ENCODE results near the gene NPAS3. TPM values are rescaled to one million over a fixed set of nuclear protein-coding genes. Genes with fewer than 3 reads are reported as not detected.
A peak's percentile ranks its signal among the peaks of the same experiment; 100 is the strongest.

The NPAS3 gene
- total RNA-seq, 1 experiment from 2014 or later: 0.36 TPM

DNA sequence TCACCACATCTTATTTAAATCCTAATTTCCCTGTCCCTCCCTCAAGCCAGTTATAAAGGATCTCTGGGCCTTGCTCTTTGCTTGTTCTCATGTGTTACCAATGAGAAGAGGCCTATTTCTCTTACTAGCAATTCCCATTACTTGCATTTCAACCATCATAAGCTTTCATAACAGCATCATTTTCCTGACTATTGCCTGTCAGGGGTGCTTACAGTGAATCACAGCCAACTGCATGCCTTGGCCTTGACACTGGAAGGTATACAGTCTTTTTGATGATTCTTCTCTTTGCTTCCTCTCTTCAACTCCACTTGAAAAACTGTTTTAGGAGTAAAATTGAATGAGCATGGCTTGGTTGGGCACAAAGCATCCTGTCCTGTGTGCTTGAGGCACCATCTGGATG, 127.0 kb downstream of the NPAS3 start:
- intact Hi-C loops (cut with micrococcal nuclease): no loop called here
- H4K20me1 ChIP-seq (ENCODE audit: low read length): no peaks in the 10 kb centered on the region
- ATAC-seq: no peak
- H3K9me3 ChIP-seq (ENCODE audit: low read length): no peaks in the 10 kb centered on the region
- no peaks in the 10 kb centered on the region for H3K27me3 ChIP-seq (ENCODE audit: low read length)
- H3K4me3 ChIP-seq (ENCODE audit: low read length): no peak overlapping the region
- ChIA-PET CTCF (no interaction called here), POLR2A (ENCODE audit: unreplicated experiment) (no interaction called here)
- H3K27ac ChIP-seq (ENCODE audit: low read length): no peak overlapping the region
- TF ChIP-seq EZH2 (IDR thresholded peaks at IDR 0.05; ENCODE audit: low read length, unreplicated experiment) (no peak), EZH2phosphoT487 (IDR thresholded peaks at IDR 0.05; ENCODE audit: borderline replicate concordance, low read length) (no peak)
- TF ChIP-seq, protein P1, sequence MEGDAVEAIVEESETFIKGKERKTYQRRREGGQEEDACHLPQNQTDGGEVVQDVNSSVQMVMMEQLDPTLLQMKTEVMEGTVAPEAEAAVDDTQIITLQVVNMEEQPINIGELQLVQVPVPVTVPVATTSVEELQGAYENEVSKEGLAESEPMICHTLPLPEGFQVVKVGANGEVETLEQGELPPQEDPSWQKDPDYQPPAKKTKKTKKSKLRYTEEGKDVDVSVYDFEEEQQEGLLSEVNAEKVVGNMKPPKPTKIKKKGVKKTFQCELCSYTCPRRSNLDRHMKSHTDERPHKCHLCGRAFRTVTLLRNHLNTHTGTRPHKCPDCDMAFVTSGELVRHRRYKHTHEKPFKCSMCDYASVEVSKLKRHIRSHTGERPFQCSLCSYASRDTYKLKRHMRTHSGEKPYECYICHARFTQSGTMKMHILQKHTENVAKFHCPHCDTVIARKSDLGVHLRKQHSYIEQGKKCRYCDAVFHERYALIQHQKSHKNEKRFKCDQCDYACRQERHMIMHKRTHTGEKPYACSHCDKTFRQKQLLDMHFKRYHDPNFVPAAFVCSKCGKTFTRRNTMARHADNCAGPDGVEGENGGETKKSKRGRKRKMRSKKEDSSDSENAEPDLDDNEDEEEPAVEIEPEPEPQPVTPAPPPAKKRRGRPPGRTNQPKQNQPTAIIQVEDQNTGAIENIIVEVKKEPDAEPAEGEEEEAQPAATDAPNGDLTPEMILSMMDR (conservative IDR thresholded peaks at IDR 0.05; ENCODE audit: low read depth, low read length): no peak
- DNase-seq: no peak
- BruUV-seq (replicated peaks): no TSS peak
- no peak overlapping the region for H2AFZ ChIP-seq (ENCODE audit: low read length)
- H3K4me2 ChIP-seq (ENCODE audit: low read length): no peak overlapping the region
- H3K79me2 ChIP-seq (ENCODE audit: low read length): no peaks in the 10 kb centered on the region
- H3F3A ChIP-seq (ENCODE audit: low read length, unreplicated experiment): no peaks in the 10 kb centered on the region
- H3K9ac ChIP-seq (ENCODE audit: low read length): no peak overlapping the region
- no peaks in the 10 kb centered on the region for H3K9me2 ChIP-seq (replicated peaks; ENCODE audit: low read length)
- H3K36me3 ChIP-seq (ENCODE audit: low read depth, low read length): no peaks in the 10 kb centered on the region
- H3K4me1 ChIP-seq (ENCODE audit: insufficient read depth, low read length): peaks cover 37% of the 10 kb centered on the region

DNA sequence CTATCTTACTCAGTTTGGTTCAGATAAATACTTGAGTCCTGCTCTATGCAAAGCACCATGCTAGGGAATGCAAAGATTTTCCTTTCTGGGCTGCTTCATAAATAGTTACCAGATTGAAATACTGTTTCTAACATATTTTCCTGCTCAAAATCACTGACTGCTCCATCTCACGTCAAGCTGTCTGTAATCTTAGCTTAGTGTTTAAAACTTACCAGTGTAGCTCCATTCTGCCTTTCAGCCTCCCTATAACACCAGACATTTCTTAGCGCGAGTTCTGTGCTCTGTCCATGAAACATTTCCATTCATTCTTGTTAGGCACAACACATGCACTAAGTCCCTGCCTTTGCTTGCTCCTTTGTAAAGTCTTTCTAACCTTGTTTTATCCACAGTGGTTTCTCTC, 129.4 kb downstream of the NPAS3 start:
- Histone ChIP-seq H3K4me3 (ENCODE audit: low read length) (no peak overlapping the region), H3K9me2 (replicated peaks; ENCODE audit: low read length) (no peaks in the 10 kb centered on the region), H3K27ac (ENCODE audit: low read length) (no peak overlapping the region), H3K9ac (ENCODE audit: low read length) (no peak overlapping the region), H3K36me3 (ENCODE audit: low read depth, low read length) (no peaks in the 10 kb centered on the region), H4K20me1 (ENCODE audit: low read length) (no peaks in the 10 kb centered on the region), H3F3A (ENCODE audit: low read length, unreplicated experiment) (no peaks in the 10 kb centered on the region), H2AFZ (ENCODE audit: low read length) (no peak overlapping the region), H3K9me3 (ENCODE audit: low read length) (no peaks in the 10 kb centered on the region), H3K4me1 (ENCODE audit: insufficient read depth, low read length) (peaks cover 21% of the 10 kb centered on the region), H3K4me2 (ENCODE audit: low read length) (0 out of 2 replicates have a peak overlapping the region, but pooled peaks have one; percentile 25), H3K27me3 (ENCODE audit: low read length) (no peaks in the 10 kb centered on the region), H3K79me2 (ENCODE audit: low read length) (no peaks in the 10 kb centered on the region)
- ChIA-PET CTCF (no interaction called here), POLR2A (ENCODE audit: unreplicated experiment) (no interaction called here)
- intact Hi-C loops (cut with micrococcal nuclease): no loop called here
- DNase-seq (no peak), ATAC-seq (no peak)
- TF ChIP-seq, protein P1 (conservative IDR thresholded peaks at IDR 0.05; ENCODE audit: low read depth, low read length): no peak
- TF ChIP-seq EZH2phosphoT487 (IDR thresholded peaks at IDR 0.05; ENCODE audit: borderline replicate concordance, low read length) (no peak), EZH2 (IDR thresholded peaks at IDR 0.05; ENCODE audit: low read length, unreplicated experiment) (no peak)
- no TSS peak for BruUV-seq (replicated peaks)

DNA sequence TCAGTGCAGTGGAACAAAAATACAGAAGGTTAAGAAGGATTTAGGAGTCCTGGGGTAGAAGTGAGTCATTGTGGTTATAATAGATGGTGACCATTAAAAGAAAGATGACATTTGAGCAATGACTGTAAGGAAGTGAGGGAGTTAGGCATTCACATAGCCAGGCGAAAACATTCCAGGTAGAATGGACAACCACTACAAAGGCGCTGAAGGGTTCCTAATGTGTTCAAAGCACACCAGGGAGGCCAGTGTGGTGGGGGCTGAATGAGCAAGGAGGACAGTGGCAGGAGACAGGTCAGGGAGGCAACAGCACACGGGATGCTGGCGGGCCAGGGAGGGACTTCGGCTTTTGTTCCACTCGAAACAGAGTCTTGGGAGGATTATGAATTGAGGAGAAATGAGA, 129.9 kb downstream of the NPAS3 start:
- Histone ChIP-seq H4K20me1 (ENCODE audit: low read length) (no peaks in the 10 kb centered on the region), H3K9ac (ENCODE audit: low read length) (no peak overlapping the region), H3K9me2 (replicated peaks; ENCODE audit: low read length) (no peaks in the 10 kb centered on the region), H3K4me1 (ENCODE audit: insufficient read depth, low read length) (peaks cover 19% of the 10 kb centered on the region), H3K9me3 (ENCODE audit: low read length) (no peaks in the 10 kb centered on the region), H3F3A (ENCODE audit: low read length, unreplicated experiment) (no peaks in the 10 kb centered on the region), H3K27me3 (ENCODE audit: low read length) (no peaks in the 10 kb centered on the region), H3K4me3 (ENCODE audit: low read length) (no peak overlapping the region), H3K4me2 (ENCODE audit: low read length) (0 out of 2 replicates have a peak overlapping the region, but pooled peaks have one; percentile 25), H3K79me2 (ENCODE audit: low read length) (no peaks in the 10 kb centered on the region), H3K27ac (ENCODE audit: low read length) (peak overlapping the region; percentile 16; the same call in 1 of the 2 replicates), H2AFZ (ENCODE audit: low read length) (no peak overlapping the region), H3K36me3 (ENCODE audit: low read depth, low read length) (no peaks in the 10 kb centered on the region)
- BruUV-seq (replicated peaks): no TSS peak
- peak; percentile 71 for DNase-seq
- intact Hi-C loops (cut with micrococcal nuclease): no loop called here
- TF ChIP-seq EZH2 (IDR thresholded peaks at IDR 0.05; ENCODE audit: low read length, unreplicated experiment) (no peak), EZH2phosphoT487 (IDR thresholded peaks at IDR 0.05; ENCODE audit: borderline replicate concordance, low read length) (no peak)
- TF ChIP-seq, protein P1 (conservative IDR thresholded peaks at IDR 0.05; ENCODE audit: low read depth, low read length): no peak
- ChIA-PET CTCF (no interaction called here), POLR2A (ENCODE audit: unreplicated experiment) (no interaction called here)
- peak; percentile 76 for ATAC-seq

Data from PC-3 (cell line).